Body of pancreas (tissue), 4 donors: Measurements from ENCODE around the gene PCSK5.

Experiments used
- CTCF ChIP-seq, 7 experiments: fragments of 450-650 bp in 4 of 7; fragments of 200-600 bp in 3 of 7; sonication (generic) in 3 of 7; IDR thresholded peaks; one replicate each; pipeline ENCODE4 v1.5.1; 2016 to 2019; ENCODE audit warnings: antibody characterized with exemption in 7 of 7
- POLR2A ChIP-seq, 3 donors: fragments of 450-650 bp; IDR thresholded peaks; one replicate each; pipeline ENCODE4 v1.6.1; 2016; ENCODE audit warnings: antibody characterized with exemption in 3 of 3, mild to moderate bottlenecking in 2 of 3

- peak in 5 of 7 experiments; percentile 19 to 56 (median 50) for TF ChIP-seq CTCF (IDR thresholded peaks at IDR 0.05)
- TF ChIP-seq POLR2A (IDR thresholded peaks at IDR 0.05): peak; percentile 92 to 97 (median 96)
Measured at GRCh38 chr9:75890472-75891276, at the start of gene PCSK5.
